Esophagus (tissue), 2 donors: Measurements from ENCODE around the gene PGAP6. TPM values are rescaled to one million over a fixed set of nuclear protein-coding genes. Genes with fewer than 3 reads are reported as not detected.
"Not testable (repeated sequence)": the region's sequence is repeated elsewhere in the genome, so short reads cannot be mapped to it uniquely, and the experiment has no call there.

Source experiments
- H3K27ac ChIP-seq, 2 donors: one replicate each; pipeline ENCODE4 v1.5.1; 2013; ENCODE audit warnings: low read depth in 2 of 2, mild to moderate bottlenecking in 2 of 2, inconsistent platforms in 1 of 2, low read length in 1 of 2, moderate library complexity in 1 of 2
- H3K27me3 ChIP-seq, 2 donors: one replicate each; pipeline ENCODE4 v1.6.1; 2013; ENCODE audit warnings: low read length in 2 of 2, control low read depth in 1 of 2, mild to moderate bottlenecking in 1 of 2; ENCODE audit not compliant: insufficient read depth in 2 of 2, control insufficient read depth in 1 of 2
- H3K36me3 ChIP-seq, 2 donors: one replicate each; pipeline ENCODE4 v1.6.1; 2013; ENCODE audit warnings: low read length in 1 of 2; ENCODE audit not compliant: control insufficient read depth in 2 of 2, insufficient read depth in 2 of 2
- H3K4me1 ChIP-seq, 2 donors: one replicate each; pipeline ENCODE4 v1.6.1; 2013; ENCODE audit warnings: low read length in 1 of 2; ENCODE audit not compliant: control insufficient read depth in 2 of 2, insufficient read depth in 2 of 2
- H3K4me3 ChIP-seq, 2 donors: one replicate each; pipeline ENCODE4 v1.5.1; 2013; ENCODE audit warnings: low read length in 2 of 2, mild to moderate bottlenecking in 2 of 2, low read depth in 1 of 2, moderate library complexity in 1 of 2
- H3K9me3 ChIP-seq, 2 donors: one replicate each; pipeline ENCODE4 v1.6.1; 2013; ENCODE audit warnings: mild to moderate bottlenecking in 2 of 2, low read depth in 1 of 2, low read length in 1 of 2, moderate library complexity in 1 of 2; ENCODE audit not compliant: control insufficient read depth in 2 of 2, insufficient read depth in 1 of 2
- WGBS, 2 donors: extraction: QIAGEN DNeasy Blood & Tissue Kit; methylation state at CpG; one replicate each; pipeline ENCODE4 v1.1.7; 2013; 5-methylcytosine and 5-hydroxymethylcytosine counted together
- polyA plus RNA-seq, 2 donors: library from polyadenylated mRNA; stranded (reverse); fragments of 200-250 nt; gene quantifications; one replicate each; pipeline ENCODE4 v1.2.3, GENCODE V29; 2013
- donor health status: healthy with polysubstance abuse.
- donor health status: Bipolar disorder and iron deficiency.

Gene PGAP6
- polyA plus RNA-seq, 2 donors: 30.3 to 44.3 TPM

DNA sequence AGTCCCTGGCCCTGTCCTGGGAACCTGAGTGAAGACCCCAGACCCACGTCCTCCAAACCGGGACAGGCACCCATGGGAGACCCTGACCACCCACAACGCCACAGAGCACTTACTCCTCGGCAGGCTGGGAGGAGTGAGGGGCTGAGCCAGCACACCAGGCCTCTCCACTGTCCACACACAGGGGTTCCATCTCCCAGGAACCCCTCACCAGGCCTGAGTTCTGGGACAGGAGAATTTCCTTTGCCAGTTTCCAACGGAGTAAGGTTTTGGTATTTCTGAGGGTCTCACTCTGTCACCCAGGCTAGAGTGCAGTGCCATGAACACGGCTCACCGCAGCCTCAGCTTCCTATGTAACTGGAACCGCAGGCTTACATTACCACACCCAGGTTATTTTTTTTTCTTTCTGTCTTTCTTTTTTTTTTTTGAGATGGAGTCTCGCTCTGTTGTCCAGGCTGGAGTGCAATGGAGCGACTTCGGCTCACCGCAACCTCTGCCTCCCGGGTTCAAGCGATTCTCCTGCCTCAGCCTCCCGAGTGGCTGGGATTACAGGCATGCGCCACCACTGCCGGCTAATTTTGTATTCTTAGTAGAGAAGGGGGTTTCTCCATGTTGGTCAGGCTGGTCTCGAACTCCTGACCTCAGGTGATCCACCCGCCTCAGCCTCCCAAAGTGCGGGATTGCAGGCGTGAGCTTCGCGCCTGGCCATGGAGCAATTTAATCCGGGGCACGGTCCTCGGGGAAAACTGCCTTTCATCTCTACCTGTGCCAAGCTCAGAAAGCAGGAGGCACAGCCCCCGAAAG lies 1.6 kb downstream of the PGAP6 start:
- H3K36me3 ChIP-seq: peaks cover 0 to 25% of the 10 kb centered on the region in 2 donors
- H3K9me3 ChIP-seq: no peaks in the 10 kb centered on the region
- peaks cover 0 to 19% of the 10 kb centered on the region in 2 donors for H3K4me1 ChIP-seq
- H3K27me3 ChIP-seq: no peaks in the 10 kb centered on the region
- no peak overlapping the region for H3K27ac ChIP-seq
- 63 to 75% methylated on average over 27 of the region's 27 CpGs for WGBS, 2 donors
- peak overlapping the region; percentile 61 to 70 for H3K4me3 ChIP-seq

DNA sequence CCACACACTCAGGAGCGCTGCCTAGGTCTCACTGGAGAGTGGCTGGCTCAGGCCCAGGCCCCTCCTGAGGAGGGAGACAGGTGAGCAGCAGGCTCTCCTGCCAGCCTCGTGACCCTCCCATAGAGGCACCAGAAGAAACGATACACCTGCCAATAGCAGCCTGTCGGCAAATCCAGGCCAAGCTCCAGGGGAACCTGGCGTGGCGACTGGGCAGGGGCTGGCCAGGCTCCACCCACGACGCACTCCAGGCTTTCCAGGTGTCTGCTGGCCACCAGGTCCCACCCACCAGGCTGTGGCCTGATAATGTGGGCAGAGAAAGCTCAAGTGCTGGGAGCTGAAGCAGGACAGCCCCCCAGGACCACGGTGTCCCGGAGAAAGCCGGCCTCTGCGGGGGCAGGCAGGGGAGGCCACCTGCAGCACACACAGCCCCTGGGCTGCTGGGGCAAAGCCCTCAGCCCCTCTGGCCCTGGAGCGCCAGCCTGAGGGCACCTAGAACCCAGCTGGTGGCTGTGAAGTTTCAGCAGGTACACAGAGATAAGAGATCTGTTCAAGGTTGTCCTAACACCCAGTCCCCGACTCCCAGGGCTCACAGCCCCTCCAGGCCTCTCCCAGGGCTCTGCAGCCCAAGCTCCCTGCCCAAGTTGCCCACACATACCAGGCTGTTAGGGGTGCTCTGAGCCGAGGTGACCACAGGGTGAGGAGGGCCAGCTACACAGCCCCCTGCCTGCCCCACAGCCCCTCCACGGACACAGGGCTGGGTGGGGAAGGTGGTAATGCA lies 2.4 kb downstream of the PGAP6 start:
- 54 to 71% methylated on average over 15 to 16 of the region's 16 CpGs for WGBS, 2 donors
- Histone ChIP-seq H3K27ac (no peak overlapping the region), H3K27me3 (no peaks in the 10 kb centered on the region)

DNA sequence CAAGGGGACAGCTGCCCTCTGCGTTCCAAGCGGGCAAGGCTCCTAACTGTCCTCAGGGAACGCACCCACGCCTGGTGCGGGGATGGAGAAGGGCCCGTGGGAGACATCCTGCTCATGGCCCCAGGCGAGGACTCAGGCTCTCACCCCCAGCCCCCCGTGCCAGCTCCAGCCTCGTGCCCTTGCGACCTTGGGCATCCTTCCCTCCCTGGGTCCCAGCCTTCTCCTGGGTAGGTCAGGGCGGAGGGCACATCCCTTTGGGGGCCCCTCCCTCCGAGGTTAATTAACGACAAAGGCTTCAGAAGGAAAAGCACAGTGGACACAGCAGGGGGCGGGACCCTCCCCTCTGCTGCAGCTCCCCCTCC lies 3.0 kb downstream of the PGAP6 start:
- no peak overlapping the region for H3K4me3 ChIP-seq
- H3K4me1 ChIP-seq: peaks cover 0 to 19% of the 10 kb centered on the region in 2 donors
- WGBS, 2 donors: 59 to 70% methylated on average over 14 of the region's 14 CpGs
- H3K27me3 ChIP-seq: no peaks in the 10 kb centered on the region
- H3K9me3 ChIP-seq: no peaks in the 10 kb centered on the region
- no peak overlapping the region for H3K27ac ChIP-seq
- peaks cover 0 to 36% of the 10 kb centered on the region in 2 donors for H3K36me3 ChIP-seq

More for the DNA sequence above, 2.4 kb downstream of the PGAP6 start:
- peaks cover 0 to 19% of the 10 kb centered on the region in 2 donors for H3K4me1 ChIP-seq
- no peaks in the 10 kb centered on the region for H3K9me3 ChIP-seq
- H3K4me3 ChIP-seq: no peak overlapping the region
- peaks cover 0 to 30% of the 10 kb centered on the region in 2 donors for H3K36me3 ChIP-seq

DNA sequence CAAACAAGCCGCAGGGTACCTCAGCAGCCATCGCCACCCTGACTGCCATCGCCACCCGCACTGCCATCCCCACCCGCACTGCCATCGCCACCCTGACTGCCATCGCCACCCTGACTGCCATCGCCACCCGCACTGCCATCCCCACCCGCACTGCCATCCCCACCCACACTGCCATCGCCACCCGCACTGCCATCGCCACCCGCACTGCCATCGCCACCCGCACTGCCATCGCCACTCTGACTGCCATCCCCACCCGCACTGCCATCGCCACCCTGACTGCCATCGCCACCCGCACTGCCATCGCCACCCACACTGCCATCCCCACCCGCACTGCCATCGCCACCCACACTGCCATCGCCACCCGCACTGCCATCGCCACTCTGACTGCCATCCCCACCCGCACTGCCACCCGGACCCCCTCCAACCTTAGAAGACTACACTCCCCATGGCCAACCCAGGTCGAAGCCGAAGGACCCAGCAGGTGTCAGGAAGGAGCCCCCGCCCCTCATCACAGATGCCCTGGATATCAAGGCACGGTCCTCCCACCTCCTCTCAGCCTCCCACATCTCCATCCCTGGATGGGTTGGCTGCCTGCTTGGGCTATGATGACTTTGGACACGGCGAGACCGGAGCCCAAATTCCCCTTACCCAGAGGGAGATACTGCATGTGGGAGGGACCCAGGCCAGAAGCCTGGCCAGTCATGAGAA lies 3.5 kb downstream of the PGAP6 start:
- WGBS, 2 donors: 92 to 93% methylated on average over 35 to 36 of the region's 36 CpGs
- H3K9me3 ChIP-seq: not testable (repeated sequence)

DNA sequence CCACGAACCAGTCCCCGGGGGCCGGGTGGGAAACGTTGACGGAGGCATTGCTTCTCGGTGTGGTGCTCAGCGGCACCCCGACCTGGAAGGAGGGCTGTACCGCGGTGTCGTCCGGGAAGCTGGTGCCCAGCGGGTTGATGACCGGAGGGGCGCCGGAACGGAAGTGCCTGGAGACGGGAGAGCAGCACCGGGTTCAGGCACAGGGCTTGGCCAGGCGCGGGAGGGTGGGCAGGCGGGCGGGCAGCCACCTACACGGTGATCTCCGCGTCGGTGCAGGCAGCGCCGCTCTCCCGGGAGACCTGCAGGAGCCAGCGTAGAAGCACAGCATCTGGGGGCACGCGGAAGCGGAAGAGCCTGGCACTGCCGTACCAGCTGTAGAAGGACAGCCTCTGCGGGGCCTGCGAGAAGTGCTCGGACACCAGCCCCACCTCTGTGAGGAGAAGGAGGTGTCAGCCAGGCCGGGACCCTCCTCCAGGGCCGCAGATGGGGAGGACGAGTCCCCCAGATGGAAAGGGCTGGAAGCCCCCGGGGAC lies 4.3 kb downstream of the PGAP6 start:
- Histone ChIP-seq H3K27ac (no peak overlapping the region), H3K27me3 (no peaks in the 10 kb centered on the region)

More for the DNA sequence above, 3.5 kb downstream of the PGAP6 start:
- peaks cover 0 to 18% of the 10 kb centered on the region in 2 donors for H3K4me1 ChIP-seq
- H3K4me3 ChIP-seq, H3K27me3 ChIP-seq, H3K27ac ChIP-seq: not testable (repeated sequence)
- H3K36me3 ChIP-seq: peaks cover 0 to 41% of the 10 kb centered on the region in 2 donors

DNA sequence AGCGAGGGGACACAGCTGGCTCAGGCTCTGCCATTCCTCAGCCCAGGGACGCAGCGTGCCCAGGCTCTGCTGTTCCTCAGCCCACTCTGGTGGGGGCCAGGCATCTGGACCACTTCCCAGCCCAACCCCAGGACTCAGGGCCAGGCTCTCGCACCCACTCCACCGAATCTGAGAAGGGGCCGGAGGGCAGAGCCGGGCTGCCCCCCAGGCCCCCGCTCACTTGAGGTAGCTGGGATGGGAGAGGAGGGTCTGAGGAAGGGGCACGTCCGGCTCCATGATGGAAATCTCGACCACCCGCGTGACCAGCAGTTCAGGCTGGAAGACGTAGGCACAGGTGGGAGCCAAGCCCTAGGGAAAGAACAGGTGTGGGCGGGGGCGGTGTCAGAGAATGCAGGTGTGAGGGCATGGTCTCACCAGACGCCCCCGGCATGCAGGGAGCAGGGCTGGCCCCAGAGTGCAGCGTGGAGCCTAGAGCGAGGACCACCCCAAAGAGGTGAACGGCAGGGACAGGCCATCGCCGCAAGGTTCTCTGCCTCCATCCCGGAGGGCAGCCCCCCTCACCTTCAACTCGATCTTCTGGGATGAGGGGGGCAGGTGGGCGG lies 4.9 kb downstream of the PGAP6 start:
- H3K4me3 ChIP-seq: no peak overlapping the region
- no peaks in the 10 kb centered on the region for H3K9me3 ChIP-seq
- 91 to 92% methylated on average over 26 of the region's 26 CpGs for WGBS, 2 donors
- H3K27ac ChIP-seq: no peak overlapping the region
- H3K27me3 ChIP-seq: no peaks in the 10 kb centered on the region
- peaks cover 0 to 17% of the 10 kb centered on the region in 2 donors for H3K4me1 ChIP-seq
- peaks cover 0 to 52% of the 10 kb centered on the region in 2 donors for H3K36me3 ChIP-seq

More for the DNA sequence above, 4.3 kb downstream of the PGAP6 start:
- 92 to 93% methylated on average over 37 to 42 of the region's 42 CpGs for whole genome bisulfite sequencing, 2 donors
- peaks cover 0 to 17% of the 10 kb centered on the region in 2 donors for H3K4me1 ChIP-seq
- peaks cover 0 to 46% of the 10 kb centered on the region in 2 donors for H3K36me3 ChIP-seq
- H3K4me3 ChIP-seq: no peak overlapping the region
- no peaks in the 10 kb centered on the region for H3K9me3 ChIP-seq

DNA sequence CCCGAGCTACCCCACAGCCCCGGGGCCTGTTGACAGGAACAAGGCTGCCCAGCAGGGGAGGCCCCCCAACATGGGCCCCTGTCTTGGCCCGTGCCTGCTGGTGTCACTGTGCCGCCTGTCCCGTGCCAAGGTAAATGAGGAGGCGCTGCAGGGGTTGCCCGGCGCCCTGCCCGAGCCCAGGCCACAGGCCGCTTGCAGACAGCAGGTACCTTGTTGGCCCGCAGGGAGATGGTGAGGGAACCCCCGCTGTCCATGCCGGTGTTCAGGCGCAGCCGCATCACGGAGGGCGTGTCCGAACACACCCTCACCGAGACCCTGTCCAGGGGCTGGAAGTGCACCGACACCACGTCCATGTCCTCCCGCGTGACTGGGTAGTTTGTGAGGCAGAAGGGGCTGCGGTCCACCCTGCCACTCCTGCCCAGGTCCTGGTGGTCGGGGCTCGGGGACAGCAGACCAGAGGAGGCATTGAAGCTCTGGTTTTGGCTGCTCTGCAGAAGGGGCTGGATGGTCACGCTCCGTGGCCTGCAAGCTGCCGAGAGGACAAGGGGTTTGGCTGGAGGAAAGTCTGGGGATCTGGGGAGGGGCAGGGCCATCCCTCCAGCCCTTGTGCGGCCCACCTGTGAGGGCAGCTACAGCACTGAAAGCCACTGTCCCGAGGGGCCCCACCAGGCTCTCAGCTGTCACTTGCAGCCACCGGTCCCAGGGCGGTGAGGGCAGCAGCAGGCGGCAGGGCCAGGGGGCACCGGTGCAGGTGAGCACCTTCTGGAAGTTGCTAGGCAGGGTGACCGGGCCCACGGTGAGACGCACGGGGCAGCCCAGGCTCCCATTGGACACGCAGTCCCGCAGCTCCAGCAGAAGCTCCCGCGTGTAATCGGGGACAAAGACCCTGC lies 5.6 kb downstream of the PGAP6 start:
- Histone ChIP-seq H3K4me3 (no peak overlapping the region), H3K4me1 (peaks cover 0 to 17% of the 10 kb centered on the region in 2 donors), H3K36me3 (peaks cover 0 to 53% of the 10 kb centered on the region in 2 donors), H3K27me3 (no peaks in the 10 kb centered on the region), H3K9me3 (no peaks in the 10 kb centered on the region), H3K27ac (no peak overlapping the region)
- 95% methylated on average over 37 to 44 of the region's 44 CpGs for WGBS, 2 donors

DNA sequence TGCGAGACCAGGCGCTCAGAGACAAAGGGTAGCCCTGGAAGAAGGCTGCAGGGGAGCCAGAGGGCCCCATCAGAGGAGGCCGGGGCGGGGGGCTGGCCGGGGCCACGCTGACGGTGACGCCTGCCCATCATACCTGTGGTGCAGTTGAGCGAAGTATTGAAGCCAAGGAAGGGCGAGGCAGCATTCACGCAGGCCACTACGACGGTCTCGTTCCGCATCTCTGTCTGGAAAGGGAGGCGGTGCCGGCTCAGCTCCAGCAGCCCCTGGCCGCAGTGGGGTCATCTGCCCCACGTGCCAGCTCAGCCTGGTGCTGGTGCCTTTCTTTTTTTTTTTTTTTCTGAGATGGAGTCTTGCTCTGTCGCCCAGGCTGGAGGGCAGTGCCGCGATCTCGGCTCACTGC lies 6.6 kb downstream of the PGAP6 start:
- peaks cover 0 to 13% of the 10 kb centered on the region in 2 donors for H3K4me1 ChIP-seq
- H3K9me3 ChIP-seq: no peaks in the 10 kb centered on the region
- H3K4me3 ChIP-seq: no peak overlapping the region
- peaks cover 0 to 53% of the 10 kb centered on the region in 2 donors for H3K36me3 ChIP-seq
- 89 to 94% methylated on average over 23 of the region's 23 CpGs for WGBS, 2 donors
- no peaks in the 10 kb centered on the region for H3K27me3 ChIP-seq
- H3K27ac ChIP-seq: no peak overlapping the region
